Astrocyte (in vitro differentiated cells and primary cell): ENCODE results near the gene CDH26.

Source experiments
- EZH2 ChIP-seq: IDR thresholded peaks from 2 replicates; pipeline ENCODE4 v1.6.1; 2012; ENCODE audit warnings: mild to moderate bottlenecking, low read length, inconsistent platforms; ENCODE audit not compliant: insufficient read depth
- TF ChIP-seq, protein P1 (sequence below): IDR thresholded peaks from 2 replicates; pipeline ENCODE4 v1.5.1; 2011; ENCODE audit warnings: low read depth, mild to moderate bottlenecking, inconsistent platforms, low read length, moderate library complexity; ENCODE audit not compliant: insufficient read depth

GRCh38 chr20:59984541-59984940 lies 26.3 kb downstream of the CDH26 start:
- TF ChIP-seq, protein P1, sequence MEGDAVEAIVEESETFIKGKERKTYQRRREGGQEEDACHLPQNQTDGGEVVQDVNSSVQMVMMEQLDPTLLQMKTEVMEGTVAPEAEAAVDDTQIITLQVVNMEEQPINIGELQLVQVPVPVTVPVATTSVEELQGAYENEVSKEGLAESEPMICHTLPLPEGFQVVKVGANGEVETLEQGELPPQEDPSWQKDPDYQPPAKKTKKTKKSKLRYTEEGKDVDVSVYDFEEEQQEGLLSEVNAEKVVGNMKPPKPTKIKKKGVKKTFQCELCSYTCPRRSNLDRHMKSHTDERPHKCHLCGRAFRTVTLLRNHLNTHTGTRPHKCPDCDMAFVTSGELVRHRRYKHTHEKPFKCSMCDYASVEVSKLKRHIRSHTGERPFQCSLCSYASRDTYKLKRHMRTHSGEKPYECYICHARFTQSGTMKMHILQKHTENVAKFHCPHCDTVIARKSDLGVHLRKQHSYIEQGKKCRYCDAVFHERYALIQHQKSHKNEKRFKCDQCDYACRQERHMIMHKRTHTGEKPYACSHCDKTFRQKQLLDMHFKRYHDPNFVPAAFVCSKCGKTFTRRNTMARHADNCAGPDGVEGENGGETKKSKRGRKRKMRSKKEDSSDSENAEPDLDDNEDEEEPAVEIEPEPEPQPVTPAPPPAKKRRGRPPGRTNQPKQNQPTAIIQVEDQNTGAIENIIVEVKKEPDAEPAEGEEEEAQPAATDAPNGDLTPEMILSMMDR, result no peak
- no peak for TF ChIP-seq EZH2
